Activated CD8-positive, alpha-beta memory T cell treated with anti-CD3 and anti-CD28 coated beads for 24 hours (primary cell): ENCODE data around the gene TMEM131L.

Experiments used
- DNase-seq: peaks from one replicate; pipeline ENCODE4 v3.0.0-alpha.2; 2020

TMEM131L gene

DNA sequence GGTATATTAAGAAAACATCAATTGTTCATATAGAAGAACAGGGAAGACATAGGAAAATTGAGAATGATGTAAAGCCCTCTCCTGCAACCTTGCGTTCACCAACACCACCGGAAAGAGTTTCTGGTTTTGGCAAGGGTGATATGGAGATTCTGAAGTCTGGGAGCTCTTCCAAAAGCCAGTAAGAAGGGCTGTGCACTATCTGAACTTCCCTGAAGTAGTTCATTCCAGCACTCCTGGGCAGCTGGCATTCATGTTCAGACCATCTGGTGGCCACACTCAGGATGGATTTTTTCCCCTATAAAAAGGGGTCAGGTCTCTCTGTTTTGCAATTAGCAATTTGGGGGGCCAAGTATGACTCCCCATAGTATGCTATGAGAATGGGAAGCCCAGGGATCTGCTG, 202.5 kb downstream of the TMEM131L start:
- DNase-seq = no peak

DNA sequence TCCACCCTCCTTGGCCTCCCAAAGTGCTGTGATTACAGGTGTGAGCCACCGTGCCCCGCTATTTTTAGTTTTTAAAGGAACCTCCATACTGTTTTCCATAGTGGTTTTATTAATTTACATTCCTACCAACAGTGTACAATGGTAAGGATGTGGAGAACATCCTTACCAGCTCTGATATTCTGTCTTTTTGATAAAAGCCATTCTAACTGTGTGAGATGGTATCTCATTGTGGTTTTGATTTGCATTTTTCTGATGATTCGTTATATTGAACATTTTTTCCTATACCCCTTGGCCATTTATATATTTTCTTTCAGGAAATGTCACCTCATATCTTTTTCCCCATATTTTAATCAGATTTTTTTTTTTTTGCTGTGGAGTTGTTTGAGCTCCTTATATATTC, 203.7 kb downstream of the TMEM131L start:
- DNase-seq = no peak

DNA sequence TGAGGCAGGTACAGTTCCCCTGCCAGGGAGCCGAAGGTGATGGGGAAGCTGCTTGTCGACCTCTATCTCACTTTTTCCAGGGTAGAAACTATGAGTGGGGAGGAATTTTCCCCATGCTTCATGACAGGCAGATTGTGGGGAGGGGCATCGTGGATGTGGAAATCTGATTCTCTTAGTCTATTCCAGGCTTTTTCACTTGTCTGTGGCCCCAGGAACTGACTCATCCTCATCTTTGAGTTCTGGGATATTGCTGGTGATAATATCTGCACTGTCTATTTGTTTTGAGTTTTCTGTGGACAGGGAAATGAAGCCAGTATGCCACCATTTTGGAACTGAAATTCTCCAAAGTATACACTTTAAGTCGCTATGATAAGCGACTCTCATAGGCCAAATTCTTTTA, 210.3 kb downstream of the TMEM131L start:
- no peak for DNase-seq

DNA sequence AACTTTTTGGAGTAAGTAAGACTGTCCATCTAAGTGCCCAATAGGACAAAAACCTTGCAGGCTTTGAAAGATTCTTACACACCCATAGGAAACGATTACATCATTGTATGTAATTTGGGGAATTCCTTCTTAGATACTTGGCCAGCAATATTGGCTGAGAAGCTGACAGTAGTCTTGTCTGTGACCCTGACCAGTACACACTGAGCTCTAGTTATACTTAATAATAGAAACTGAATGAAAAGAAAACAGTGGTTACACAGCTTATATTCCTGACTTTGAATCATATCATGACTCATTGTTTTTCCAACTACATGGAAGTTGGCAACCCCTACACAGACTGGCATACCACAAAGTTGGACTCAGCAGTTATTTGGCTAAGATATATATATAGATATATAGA, 210.8 kb downstream of the TMEM131L start:
- DNase-seq = no peak

DNA sequence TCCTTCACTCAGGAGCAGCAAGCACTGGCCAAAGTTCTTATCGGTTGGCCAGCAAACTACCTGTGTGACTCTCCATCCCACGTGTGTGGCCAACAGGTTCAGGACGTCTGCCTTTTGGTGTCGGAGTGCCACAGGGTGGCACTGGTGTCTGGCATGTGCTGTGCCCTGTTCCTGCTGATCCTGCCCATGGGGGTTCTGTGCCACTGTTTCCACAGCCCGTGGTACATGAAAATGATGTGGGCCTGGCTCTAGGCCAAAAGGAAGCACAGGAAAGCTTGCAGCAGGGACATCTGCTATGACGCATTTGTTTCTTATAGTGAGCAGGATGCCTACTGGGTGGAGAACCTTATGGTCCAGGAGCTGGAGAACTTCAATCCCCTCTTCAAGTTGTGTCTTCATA, 213.3 kb downstream of the TMEM131L start:
- no peak for DNase-seq

DNA sequence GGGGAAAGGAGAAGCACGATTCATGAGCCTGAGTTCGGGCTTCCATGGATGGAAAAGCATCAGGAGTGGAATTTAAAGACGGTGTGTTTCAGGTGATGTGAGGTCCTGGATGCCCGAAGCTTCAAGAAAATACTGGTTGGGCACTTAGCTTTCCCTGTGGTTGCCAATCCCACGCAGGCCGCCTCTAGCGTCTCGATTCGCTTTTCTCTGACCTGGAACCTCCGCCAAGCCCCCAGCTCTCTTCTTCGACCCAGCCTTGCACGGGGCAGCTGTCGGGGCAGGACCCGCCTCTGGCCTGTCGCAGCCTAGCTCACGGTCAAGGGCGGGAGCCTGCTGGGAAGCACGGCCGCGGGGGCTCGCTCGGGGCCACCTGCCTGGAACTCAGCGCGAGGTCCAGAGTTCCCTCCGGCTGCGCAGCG, 217.6 kb downstream of the TMEM131L start:
- no peak for DNase-seq

DNA sequence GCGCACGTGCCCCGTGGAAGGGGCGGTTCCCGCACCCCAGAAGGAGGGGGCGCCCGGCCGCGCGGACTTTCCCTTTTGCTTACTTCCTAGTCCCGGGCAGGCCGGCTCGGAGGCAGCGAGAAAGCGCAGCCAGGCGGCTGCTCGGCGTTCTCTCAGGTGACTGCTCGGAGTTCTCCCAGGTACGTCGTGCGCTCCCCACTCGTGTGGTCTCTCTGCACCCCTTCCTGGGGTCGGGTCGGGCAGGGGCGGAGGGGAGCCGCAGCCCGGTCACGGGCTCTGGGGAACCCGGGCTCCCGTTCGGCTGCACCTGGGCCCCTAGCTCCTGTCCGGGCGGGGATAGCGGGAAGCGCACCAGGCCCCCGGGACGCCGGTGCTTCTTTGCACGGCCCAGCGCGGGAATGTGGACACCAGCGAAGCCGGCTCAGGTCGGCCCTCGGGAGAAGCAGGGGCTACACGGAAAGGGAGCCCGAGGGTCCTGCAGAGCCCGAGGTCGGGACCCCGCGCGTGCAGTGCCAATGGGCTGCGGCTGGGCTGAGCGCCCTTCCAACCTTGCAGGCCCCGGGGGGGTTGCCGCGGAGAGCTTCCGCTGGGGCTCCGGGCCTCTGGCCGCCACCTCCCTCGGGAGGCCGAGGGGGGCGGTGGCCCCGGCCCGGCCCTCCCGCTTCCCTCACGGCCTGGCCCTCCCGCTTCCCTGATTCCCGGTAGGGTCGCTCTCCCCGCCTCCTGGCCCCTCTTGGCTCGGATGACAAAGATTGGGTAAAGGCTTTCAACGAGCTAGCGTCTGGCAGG, 218.2 kb downstream of the TMEM131L start, which contains the start of gene TLR2:
Gene TLR2 (plus strand): TSS at position 99 of the 789 bp plus-strand sequence. CDS start 18,628 bp downstream, outside the sequence.
- DNase-seq = peak; percentile 85

DNA sequence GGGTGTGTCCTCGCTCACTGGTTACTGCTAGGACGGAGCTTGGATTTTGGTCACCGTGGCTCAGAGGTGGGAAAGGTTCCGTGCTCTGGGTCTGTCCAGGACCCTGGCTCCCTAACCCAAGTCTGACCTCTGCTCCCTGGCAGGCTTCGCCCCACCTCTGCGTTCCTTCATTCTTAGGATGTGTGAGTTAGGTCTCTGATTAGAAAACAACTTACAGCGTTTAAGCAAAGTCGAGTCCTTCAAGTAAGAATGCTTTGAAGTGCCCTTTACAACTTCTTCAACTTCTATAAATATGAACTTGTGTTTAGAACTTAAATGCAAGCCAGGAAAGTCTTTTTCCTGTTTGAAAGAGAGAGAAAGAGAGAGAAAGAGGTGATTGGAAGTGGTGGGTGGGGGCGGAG, 218.8 kb downstream of the TMEM131L start:
- DNase-seq = peak; percentile 66
